ENCODE results near the gene TP73.

Gene TP73

GRCh38 chr1:3707939-3708328, 55.6 kb downstream of the TP73 start:
- TF ChIP-seq POU6F1 (CRISPR knock-in tag; IDR thresholded peaks at IDR 0.05; ENCODE audit: borderline replicate concordance, low read depth) (no peak), CSDC2 (CRISPR knock-in tag; IDR thresholded peaks at IDR 0.05) (no peak), CSRNP3 (CRISPR knock-in tag; IDR thresholded peaks at IDR 0.05) (no peak), ARNTL (CRISPR knock-in tag; IDR thresholded peaks at IDR 0.05; ENCODE audit: borderline replicate concordance, low read depth) (no peak), ZNF70 (CRISPR knock-in tag; IDR thresholded peaks at IDR 0.05) (no peak), ESRRG (CRISPR knock-in tag; IDR thresholded peaks at IDR 0.05) (no peak), ZFP30 (CRISPR knock-in tag; IDR thresholded peaks at IDR 0.05) (no peak), GLIS3 (CRISPR knock-in tag; IDR thresholded peaks at IDR 0.05) (no peak), PATZ1 (CRISPR knock-in tag; IDR thresholded peaks at IDR 0.05; ENCODE audit: borderline replicate concordance) (no peak)
- TF ChIP-seq, protein P1, sequence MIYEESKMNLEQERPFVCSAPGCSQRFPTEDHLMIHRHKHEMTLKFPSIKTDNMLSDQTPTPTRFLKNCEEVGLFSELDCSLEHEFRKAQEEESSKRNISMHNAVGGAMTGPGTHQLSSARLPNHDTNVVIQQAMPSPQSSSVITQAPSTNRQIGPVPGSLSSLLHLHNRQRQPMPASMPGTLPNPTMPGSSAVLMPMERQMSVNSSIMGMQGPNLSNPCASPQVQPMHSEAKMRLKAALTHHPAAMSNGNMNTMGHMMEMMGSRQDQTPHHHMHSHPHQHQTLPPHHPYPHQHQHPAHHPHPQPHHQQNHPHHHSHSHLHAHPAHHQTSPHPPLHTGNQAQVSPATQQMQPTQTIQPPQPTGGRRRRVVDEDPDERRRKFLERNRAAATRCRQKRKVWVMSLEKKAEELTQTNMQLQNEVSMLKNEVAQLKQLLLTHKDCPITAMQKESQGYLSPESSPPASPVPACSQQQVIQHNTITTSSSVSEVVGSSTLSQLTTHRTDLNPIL (CRISPR knock-in tag; IDR thresholded peaks at IDR 0.05; ENCODE audit: low read depth), result no peak
- no peak for ATAC-seq

DNA sequence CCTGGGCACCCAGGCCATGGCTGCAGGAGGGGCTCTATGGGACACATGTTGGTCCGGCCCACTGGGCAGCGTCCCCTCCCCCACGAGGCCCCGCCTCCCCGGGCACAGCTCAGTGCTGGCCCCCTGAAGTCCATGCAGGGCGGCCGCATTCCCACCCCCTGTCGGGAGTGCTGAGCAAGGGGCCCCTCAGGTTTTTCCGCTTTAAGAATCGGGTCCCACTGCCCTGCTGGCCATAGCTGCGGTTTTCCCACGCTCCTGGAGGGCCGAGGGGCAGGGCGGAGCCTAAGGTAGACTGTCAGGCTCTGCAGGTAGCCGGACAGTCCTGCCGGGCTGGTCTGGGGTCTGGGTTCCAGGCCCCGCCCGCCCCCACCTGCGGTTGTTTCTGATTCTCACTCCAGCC, 56.5 kb downstream of the TP73 start:
- TF ChIP-seq RARB (CRISPR knock-in tag; IDR thresholded peaks at IDR 0.05), result no peak
- no peak for TF ChIP-seq ZC3H10 (CRISPR knock-in tag; IDR thresholded peaks at IDR 0.05)
- no peak for TF ChIP-seq ZNF565 (CRISPR knock-in tag; conservative IDR thresholded peaks at IDR 0.05; ENCODE audit: low read depth)
- TF ChIP-seq ZFP3 (CRISPR knock-in tag; IDR thresholded peaks at IDR 0.05), result no peak
- no peak for TF ChIP-seq ZNF70 (CRISPR knock-in tag; IDR thresholded peaks at IDR 0.05)
- TF ChIP-seq OSR1 (CRISPR knock-in tag; IDR thresholded peaks at IDR 0.05), result no peak
- no peak for TF ChIP-seq ISL1 (CRISPR knock-in tag; IDR thresholded peaks at IDR 0.05)
- TF ChIP-seq ESRRG (CRISPR knock-in tag; IDR thresholded peaks at IDR 0.05), result no peak
- TF ChIP-seq BACH2 (CRISPR knock-in tag; IDR thresholded peaks at IDR 0.05; ENCODE audit: borderline replicate concordance), result no peak
- TF ChIP-seq SNAI2 (CRISPR knock-in tag; IDR thresholded peaks at IDR 0.05), result no peak
- no peak for TF ChIP-seq POU6F1 (CRISPR knock-in tag; IDR thresholded peaks at IDR 0.05; ENCODE audit: borderline replicate concordance, low read depth)
- TF ChIP-seq TOX (CRISPR knock-in tag; IDR thresholded peaks at IDR 0.05; ENCODE audit: borderline replicate concordance), result no peak
- TF ChIP-seq TSHZ2 (CRISPR knock-in tag; IDR thresholded peaks at IDR 0.05), result no peak
- TF ChIP-seq ZNF8 (CRISPR knock-in tag; IDR thresholded peaks at IDR 0.05), result no peak
- no peak for TF ChIP-seq GLIS3 (CRISPR knock-in tag; IDR thresholded peaks at IDR 0.05)
- TF ChIP-seq CSDC2 (CRISPR knock-in tag; IDR thresholded peaks at IDR 0.05), result no peak
- TF ChIP-seq PATZ1 (CRISPR knock-in tag; IDR thresholded peaks at IDR 0.05; ENCODE audit: borderline replicate concordance), result no peak
- TF ChIP-seq, protein P1 (CRISPR knock-in tag; IDR thresholded peaks at IDR 0.05; ENCODE audit: low read depth), result no peak
- ATAC-seq, result no peak

Data from SK-N-SH treated with all-trans-retinoic acid at 6 μM for 48 hours (cell line).